GM12878 (cell line): Measurements from ENCODE around the gene MRPL32. TPM values are rescaled to one million over a fixed set of nuclear protein-coding genes. Genes with fewer than 3 reads are reported as not detected.

ENCODE experiments used
- ATAC-seq: fragments of 200-7000 bp; cut with Tn5 transposase; 3 replicates; pipeline ENCODE4 v1.9.1; 2020; ENCODE audit warnings: mild to moderate bottlenecking, moderate library complexity
- BruUV-seq: library from RNA; stranded (reverse); fragments of 400-500 nt; replicated peaks from 2 replicates; lab custom pipeline; 2021; lab: Mats Ljungman, UMichigan
- CTCF ChIA-PET: fragments of 300-600 bp; sonication (Branson Sonifier 250); formaldehyde crosslinking; extraction: SDS; loops from one replicate; lab custom pipeline; 2021; ENCODE audit warnings: inconsistent platforms; lab: Yijun Ruan, JAX
- POLR2A ChIA-PET: fragments of 350-600 bp; formaldehyde crosslinking; extraction: SDS; loops from one replicate; lab custom pipeline; 2021; ENCODE audit warnings: inconsistent platforms; lab: Charles Lee
- RAD21 ChIA-PET: fragments of 300-600 bp; sonication (Branson Sonifier 250); formaldehyde crosslinking; loops from one replicate; lab custom pipeline; 2023; ENCODE audit warnings: antibody characterized with exemption; ENCODE audit not compliant: unreplicated experiment; lab: Charles Lee
- SMC1A ChIA-PET: fragments of 300-600 bp; sonication (Branson Sonifier 250); formaldehyde crosslinking; loops from one replicate; lab custom pipeline; 2023; ENCODE audit not compliant: unreplicated experiment, uncharacterized antibody; lab: Charles Lee
- DNase-seq: peaks from one replicate; pipeline ENCODE4 v3.0.0-alpha.2; 2011; ENCODE audit warnings: low read depth, low spot score
- FAIRE-seq: peaks from 3 replicates; lab custom pipeline; 2011; peaks lifted over from hg19 to GRCh38; lab: Jason Lieb, UNC
- H2AFZ ChIP-seq: 2 replicates; pipeline ENCODE4 v1.6.0; 2011; ENCODE audit warnings: low read depth, low read length, control low read depth; ENCODE audit not compliant: control insufficient read depth
- H3K27ac ChIP-seq: 2 replicates; pipeline ENCODE4 v1.5.1; 2011; ENCODE audit warnings: control low read depth; ENCODE audit not compliant: control insufficient read depth, insufficient read depth
- H3K27me3 ChIP-seq, 2 experiments: replicated peaks in 1 of 2; 2 replicates each; pipeline versions ENCODE4 v1.6.0 to v1.6.1; 2011; ENCODE audit warnings: low read length in 1 of 2; ENCODE audit not compliant: control insufficient read depth in 2 of 2, insufficient read depth in 2 of 2
- H3K36me3 ChIP-seq, 2 experiments: 2 replicates each; pipeline ENCODE4 v1.5.1; 2011; ENCODE audit warnings: low read length in 1 of 2; ENCODE audit not compliant: control insufficient read depth in 2 of 2, insufficient read depth in 2 of 2
- H3K4me1 ChIP-seq: 2 replicates; pipeline ENCODE4 v1.6.1; 2011; ENCODE audit warnings: mild to moderate bottlenecking, low read length, moderate library complexity, mixed read lengths; ENCODE audit not compliant: control insufficient read depth, insufficient read depth
- H3K4me2 ChIP-seq: 2 replicates; pipeline ENCODE4 v1.6.0; 2011; ENCODE audit warnings: control low read depth; ENCODE audit not compliant: control insufficient read depth, insufficient read depth
- H3K4me3 ChIP-seq: fragments of 200-600 bp; sonication (generic); 2 replicates; pipeline ENCODE4 v1.5.1; 2016
- H3K79me2 ChIP-seq: 2 replicates; pipeline ENCODE4 v1.6.0; 2011; ENCODE audit warnings: low read length; ENCODE audit not compliant: control insufficient read depth, insufficient read depth
- H3K9ac ChIP-seq: 2 replicates; pipeline ENCODE4 v1.8.0; 2011; ENCODE audit warnings: low read length, control low read depth, mixed read lengths; ENCODE audit not compliant: control insufficient read depth, insufficient read depth
- H3K9me3 ChIP-seq: replicated peaks from 3 replicates; pipeline ENCODE4 v1.5.1; 2011; ENCODE audit warnings: mild to moderate bottlenecking, low read length; ENCODE audit not compliant: control insufficient read depth, insufficient read depth
- H4K20me1 ChIP-seq: 2 replicates; pipeline ENCODE4 v1.6.0; 2011; ENCODE audit not compliant: control insufficient read depth, insufficient read depth
- BCL11A ChIP-seq: IDR thresholded peaks from 2 replicates; pipeline ENCODE4 v1.6.1; 2011; ENCODE audit warnings: low read depth, low read length
- DPF2 ChIP-seq: fragments of 450-650 bp; IDR thresholded peaks from 2 replicates; pipeline ENCODE4 v1.6.1; 2017; ENCODE audit warnings: mild to moderate bottlenecking
- EGR1 ChIP-seq, 2 experiments: IDR thresholded peaks; 1 replicate in 1 of 2; 2 replicates in 1 of 2; pipeline ENCODE4 v1.6.1; 2011 to 2012; ENCODE audit warnings: low read depth in 2 of 2, low read length in 2 of 2, borderline replicate concordance in 1 of 2, mild to moderate bottlenecking in 1 of 2, moderate library complexity in 1 of 2
- EZH2 ChIP-seq: IDR thresholded peaks from 2 replicates; pipeline ENCODE4 v1.6.1; 2012; ENCODE audit warnings: low read depth, mild to moderate bottlenecking, control low read depth, inconsistent platforms, low read length, borderline replicate concordance; ENCODE audit not compliant: control insufficient read depth
- HCFC1 ChIP-seq: fragments of 150-350 bp; IDR thresholded peaks from 2 replicates; pipeline ENCODE4 v1.6.1; 2014; ENCODE audit warnings: low read length
- IKZF2 ChIP-seq, 2 experiments: fragments of 450-650 bp; IDR thresholded peaks; 2 replicates each; pipeline ENCODE4 v1.6.1; 2017; ENCODE audit warnings: mild to moderate bottlenecking in 2 of 2, moderate library complexity in 2 of 2
- IRF4 ChIP-seq: IDR thresholded peaks from 2 replicates; pipeline ENCODE4 v1.6.1; 2011; ENCODE audit warnings: low read depth, low read length
- MAX ChIP-seq: IDR thresholded peaks from 2 replicates; pipeline ENCODE4 v1.6.1; 2012; ENCODE audit warnings: low read depth, low read length, improper control_type of control experiment
- PML ChIP-seq: IDR thresholded peaks from 2 replicates; pipeline ENCODE4 v1.6.1; 2012; ENCODE audit warnings: low read length, inconsistent platforms
- SMAD5 ChIP-seq: IDR thresholded peaks from 2 replicates; pipeline ENCODE4 v1.6.1; 2016; ENCODE audit warnings: antibody characterized with exemption, low read depth
- SP1 ChIP-seq: IDR thresholded peaks from one replicate; pipeline ENCODE4 v1.6.1; 2011; ENCODE audit warnings: low read depth, low read length
- SPI1 ChIP-seq: IDR thresholded peaks from 2 replicates; pipeline ENCODE4 v1.6.1; 2011; ENCODE audit warnings: low read depth, mild to moderate bottlenecking, low read length, moderate library complexity, borderline replicate concordance; ENCODE audit not compliant: insufficient read depth
- TBL1XR1 ChIP-seq: IDR thresholded peaks from 2 replicates; pipeline ENCODE4 v1.6.1; 2012; ENCODE audit warnings: low read depth, low read length, improper control_type of control experiment
- ZNF24 ChIP-seq: fragments of 450-650 bp; IDR thresholded peaks from 2 replicates; pipeline ENCODE4 v1.6.1; 2017; ENCODE audit warnings: antibody characterized with exemption, mild to moderate bottlenecking
- ZNF274 ChIP-seq: IDR thresholded peaks from one replicate; pipeline ENCODE4 v1.8.0; 2011; ENCODE audit not compliant: insufficient read length, insufficient read depth
- WGBS: methylation state at CpG from one replicate; pipeline ENCODE4 v1.1.6; 2016; ENCODE audit warnings: low lambda C conversion rate; ENCODE audit not compliant: insufficient replicate concordance, insufficient coverage; ENCODE audit errors: missing lambda C conversion rate; 5-methylcytosine and 5-hydroxymethylcytosine counted together
- in situ Hi-C: fragments of 300-500 bp; cut with MboI; formaldehyde crosslinking; loops from 9 replicates; pipeline ENCODE4 v1.14.3; 2018; ENCODE audit warnings: mixed read lengths
- intact Hi-C: fragments of 100-400 bp; cut with micrococcal nuclease; formaldehyde crosslinking; loops from one replicate; pipeline ENCODE4 v1.14.2; 2022; ENCODE audit not compliant: unreplicated experiment
- polyA plus RNA-seq, 11 experiments: library from polyadenylated mRNA; depleted of rRNA in 4 of 11; unstranded in 6 of 11; stranded (reverse) in 5 of 11; fragments of >200 nt; fragmentation: Nextera tagmentation in 4 of 11; fragmentation: Illumina TruSeq in 1 of 11; extraction: Ambion mirVana in 4 of 11; extraction: Trizol in 1 of 11; gene quantifications; 1 replicate in 1 of 11; 2 replicates in 10 of 11; pipeline versions ENCODE4 v1.2.1 to v1.2.3, GENCODE V29; 2011 to 2016; ENCODE audit warnings: inconsistent platforms in 2 of 11, missing spikeins in 2 of 11, low read depth in 1 of 11
- total RNA-seq, 4 experiments: library from RNA; depleted of rRNA in 3 of 4; stranded (reverse); fragments of >200 nt in 3 of 4; fragmentation: Illumina TruSeq in 1 of 4; extraction: Trizol in 1 of 4; gene quantifications; 2 replicates each; pipeline versions ENCODE4 v1.2.1 to v1.2.3, GENCODE V29; 2013 to 2021
- TF ChIP-seq, protein P1 (sequence below): IDR thresholded peaks from 2 replicates; pipeline ENCODE4 v1.6.1; 2011; ENCODE audit warnings: borderline replicate concordance, low read depth, mild to moderate bottlenecking, moderate library complexity, low read length; ENCODE audit not compliant: insufficient read depth, poor library complexity, severe bottlenecking
- TF ChIP-seq, protein P2 (sequence below): fragments of 450-650 bp; formaldehyde crosslinking; IDR thresholded peaks from 2 replicates; pipeline ENCODE4 v1.4.0; 2022; ENCODE audit warnings: mild to moderate bottlenecking, moderate library complexity

MRPL32 gene
- total and polyA plus RNA-seq, 10 of the 15 experiments (the other 5 are each of a cell fraction or from before 2014, with no cell fraction given), result 65.3 to 339 (median 112) TPM

DNA sequence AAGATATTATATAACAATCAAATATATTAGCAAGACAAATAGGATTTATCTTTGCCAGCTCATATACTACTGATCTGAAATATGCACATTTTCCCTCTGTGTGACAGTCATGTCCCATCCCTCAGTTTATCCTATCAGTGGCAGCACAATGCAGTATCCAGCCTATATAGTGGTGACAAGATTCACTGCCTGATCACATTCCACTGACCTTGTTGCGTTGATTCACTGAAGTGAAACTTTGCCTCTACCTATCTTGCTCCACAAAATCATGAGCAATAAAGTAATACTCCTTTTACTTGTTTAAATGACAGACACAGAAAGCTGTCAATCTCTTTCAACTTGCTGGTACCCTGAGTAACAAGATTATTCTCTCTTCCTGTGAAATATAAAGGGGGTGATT is 6.5 kb upstream of the MRPL32 start (continued):
- TF ChIP-seq, protein P1, sequence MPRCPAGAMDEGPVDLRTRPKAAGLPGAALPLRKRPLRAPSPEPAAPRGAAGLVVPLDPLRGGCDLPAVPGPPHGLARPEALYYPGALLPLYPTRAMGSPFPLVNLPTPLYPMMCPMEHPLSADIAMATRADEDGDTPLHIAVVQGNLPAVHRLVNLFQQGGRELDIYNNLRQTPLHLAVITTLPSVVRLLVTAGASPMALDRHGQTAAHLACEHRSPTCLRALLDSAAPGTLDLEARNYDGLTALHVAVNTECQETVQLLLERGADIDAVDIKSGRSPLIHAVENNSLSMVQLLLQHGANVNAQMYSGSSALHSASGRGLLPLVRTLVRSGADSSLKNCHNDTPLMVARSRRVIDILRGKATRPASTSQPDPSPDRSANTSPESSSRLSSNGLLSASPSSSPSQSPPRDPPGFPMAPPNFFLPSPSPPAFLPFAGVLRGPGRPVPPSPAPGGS, result no peak
- TF ChIP-seq IRF4, result no peak
- TF ChIP-seq ZNF24, result no peak
- TF ChIP-seq, all 136 proteins: peak for 0

- 43% methylated on average over 5 of the region's 5 CpGs for whole genome bisulfite sequencing
- in situ Hi-C loops (no loop called here), intact Hi-C loops (no loop called here)
- Histone ChIP-seq H2AFZ (no peak overlapping the region), H3K79me2 (peaks cover 76% of the 10 kb centered on the region), H3K27ac (no peak overlapping the region), H4K20me1 (peaks cover 5% of the 10 kb centered on the region), H3K4me1 (no peaks in the 10 kb centered on the region; the same call in 1 of the 2 replicates), H3K27me3 (no peaks in the 10 kb centered on the region), H3K4me3 (peak overlapping the region; percentile 29; the same call in 1 of the 2 replicates), H3K4me2 (no peak overlapping the region), H3K9me3 (no peaks in the 10 kb centered on the region), H3K36me3 (peaks cover 0 to 27% of the 10 kb centered on the region in 2 experiments; a peak in 3 of 4 replicates), H3K9ac (no peak overlapping the region)
- TF ChIP-seq ZNF274, result no peak
- TF ChIP-seq SP1, result no peak
- no peak for TF ChIP-seq EZH2
- TF ChIP-seq IKZF2 (IDR thresholded peaks at IDR 0.05), result 0 out of 4 replicates have a peak, but pooled peaks of 1 of the 2 experiments have one; percentile 17
- no peak for TF ChIP-seq HCFC1
- TF ChIP-seq EGR1 (IDR thresholded peaks at IDR 0.05; ENCODE audit: borderline replicate concordance in 1 of 2, low read depth in 2 of 2, low read length in 2 of 2), result no peak
- TF ChIP-seq PML, result no peak
- no peak for TF ChIP-seq BCL11A
- TF ChIP-seq, protein P2, sequence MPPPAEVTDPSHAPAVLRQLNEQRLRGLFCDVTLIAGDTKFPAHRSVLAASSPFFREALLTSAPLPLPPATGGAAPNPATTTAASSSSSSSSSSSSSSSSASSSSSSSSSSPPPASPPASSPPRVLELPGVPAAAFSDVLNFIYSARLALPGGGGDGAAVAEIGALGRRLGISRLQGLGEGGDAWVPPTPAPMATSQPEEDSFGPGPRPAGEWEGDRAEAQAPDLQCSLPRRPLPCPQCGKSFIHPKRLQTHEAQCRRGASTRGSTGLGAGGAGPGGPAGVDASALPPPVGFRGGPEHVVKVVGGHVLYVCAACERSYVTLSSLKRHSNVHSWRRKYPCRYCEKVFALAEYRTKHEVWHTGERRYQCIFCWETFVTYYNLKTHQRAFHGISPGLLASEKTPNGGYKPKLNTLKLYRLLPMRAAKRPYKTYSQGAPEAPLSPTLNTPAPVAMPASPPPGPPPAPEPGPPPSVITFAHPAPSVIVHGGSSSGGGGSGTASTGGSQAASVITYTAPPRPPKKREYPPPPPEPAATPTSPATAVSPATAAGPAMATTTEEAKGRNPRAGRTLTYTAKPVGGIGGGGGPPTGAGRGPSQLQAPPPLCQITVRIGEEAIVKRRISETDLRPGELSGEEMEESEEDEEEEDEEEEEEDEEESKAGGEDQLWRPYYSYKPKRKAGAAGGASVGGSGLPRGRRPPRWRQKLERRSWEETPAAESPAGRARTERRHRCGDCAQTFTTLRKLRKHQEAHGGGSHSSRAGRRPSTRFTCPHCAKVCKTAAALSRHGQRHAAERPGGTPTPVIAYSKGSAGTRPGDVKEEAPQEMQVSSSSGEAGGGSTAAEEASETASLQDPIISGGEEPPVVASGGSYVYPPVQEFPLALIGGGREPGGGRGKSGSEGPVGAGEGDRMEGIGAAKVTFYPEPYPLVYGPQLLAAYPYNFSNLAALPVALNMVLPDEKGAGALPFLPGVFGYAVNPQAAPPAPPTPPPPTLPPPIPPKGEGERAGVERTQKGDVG (CRISPR knock-in tag), result no peak
- peak; percentile 91 for TF ChIP-seq SPI1
- TF ChIP-seq TBL1XR1, result no peak
- TF ChIP-seq DPF2, result no peak
- TF ChIP-seq MAX, result no peak
- TF ChIP-seq IRF4, result no peak
- TF ChIP-seq SMAD5, result no peak
- ATAC-seq (peak; percentile 27), DNase-seq (no peak), FAIRE-seq (no peak)
- CTCF ChIA-PET, result interaction anchor here (0.8 to 1.4 kb wide), 3 partner anchors 9 to 873 kb away, joined by 3 read pairs; no protein-coding TSS in a partner anchor
- RAD21 ChIA-PET, result interaction anchor here (1.3 to 2.1 kb wide), 2 partner anchors 9 to 15 kb away, joined by 7 to 10 read pairs; no protein-coding TSS in a partner anchor
- no TSS peak for BruUV-seq
- POLR2A ChIA-PET, result interaction anchor here (0.6 to 1.0 kb wide), 2 partner anchors 9 to 922 kb away, joined by 4 to 7 read pairs; no protein-coding TSS in a partner anchor
- SMC1A ChIA-PET, result interaction anchor here (1.2 to 5.3 kb wide), 5 partner anchors 9 to 45 kb away, joined by 4 to 34 read pairs (median 4); partner anchors contain the start of gene C7orf25
Measured at GRCh38 chr7:42926204-42926603, 6.0 kb upstream of the MRPL32 start.
